ENCODE data around the gene RPL18.

- TF ChIP-seq CTCF (IDR thresholded peaks at IDR 0.05) (no peak), POLR2A (IDR thresholded peaks at IDR 0.05) (no peak)
Observed at GRCh38 chr19:48648134-48648533, 29.2 kb upstream of the RPL18 start.

All from body of pancreas (tissue), 4 donors.